ENCODE results near the gene SH2D7. TPM values are rescaled to one million over a fixed set of nuclear protein-coding genes. Genes with fewer than 3 reads are reported as not detected.

Gene SH2D7
- polyA plus RNA-seq (not detected in 3 replicates), polyA minus RNA-seq (not detected in 3 replicates)
- polyA plus RNA-seq (2011; ENCODE audit: low read depth): not detected
- not detected in 2 replicates for polyA plus RNA-seq (2011; cell fraction: cytosol; rRNA removed)
- not detected in 2 replicates for polyA plus RNA-seq (2011; cell fraction: nucleus; rRNA removed)
- 0.07 TPM in 2 replicates for polyA plus RNA-seq (2012; ENCODE audit: low replicate concordance)
- not detected for polyA minus RNA-seq (2011; cell fraction: cytosol; rRNA and poly(A)+ RNA removed)
- not detected in 2 replicates for polyA minus RNA-seq (2011; cell fraction: nucleus; rRNA and poly(A)+ RNA removed)

DNA sequence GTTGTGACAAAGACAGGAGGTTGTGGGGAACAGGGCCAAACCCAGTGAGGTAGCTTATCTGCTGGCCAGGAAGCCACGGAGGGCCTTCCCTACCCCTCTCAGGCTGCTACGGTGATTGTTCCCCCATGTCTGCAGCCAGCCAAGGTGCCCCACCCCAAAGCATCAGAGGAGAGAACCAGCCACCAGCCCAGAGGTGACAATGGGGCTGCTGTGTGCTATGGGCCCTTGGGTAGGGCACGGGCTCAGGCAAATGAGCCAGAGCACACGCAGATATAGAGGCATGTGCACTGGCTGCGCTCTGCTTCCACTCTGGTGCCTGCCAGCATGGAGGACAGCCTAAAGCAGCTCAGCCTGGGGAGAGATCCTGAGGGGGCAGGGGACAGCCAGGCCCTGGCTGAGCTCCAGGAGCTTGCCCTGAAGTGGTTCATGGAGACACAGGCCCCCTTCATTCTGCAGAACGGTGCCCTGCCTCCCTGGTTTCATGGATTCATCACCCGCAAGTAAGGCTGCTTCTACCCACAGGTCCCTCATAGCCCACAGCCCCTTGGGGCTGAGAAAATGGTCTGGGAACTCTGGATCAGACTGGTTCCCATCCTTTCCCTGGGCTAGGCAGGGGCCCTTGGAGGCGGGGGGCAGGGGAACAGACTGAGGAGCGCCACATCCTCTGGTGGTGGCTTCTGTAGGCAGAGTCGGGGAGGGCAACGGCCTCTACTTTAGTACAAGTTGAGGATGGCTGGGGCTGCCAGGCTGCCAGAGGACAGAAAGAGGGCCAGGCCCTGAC lies at the start of gene SH2D7:
Gene SH2D7 (plus strand): TSS at position 301 of the 781 bp plus-strand sequence. CDS start 24 bp downstream, at position 325.
- Histone ChIP-seq H3K4me2 (ENCODE audit: control insufficient read depth, extremely low read depth, insufficient read depth, low read depth, low read length) (no peak within 1 kb of the TSS), H3K9me3 (ENCODE audit: control insufficient read depth, low read depth, low read length) (no peaks in the 10 kb centered on the region), H3K9ac (ENCODE audit: control insufficient read depth, extremely low read depth, insufficient read depth, low read length) (no peak within 1 kb of the TSS), H3K9me1 (ENCODE audit: control insufficient read depth, extremely low read depth, insufficient read depth, low read length) (no peaks in the 10 kb centered on the region), H3K27me3 (ENCODE audit: control insufficient read depth, extremely low read depth, insufficient read depth, low read length) (peaks cover 2% of the 10 kb centered on the region), H3K4me1 (ENCODE audit: control insufficient read depth, extremely low read depth, insufficient read depth, low read length) (no peaks in the 10 kb centered on the region), H3K4me3 (ENCODE audit: control insufficient read depth in 2 of 3, extremely low read depth in 1 of 3, insufficient read depth in 2 of 3, low read depth in 1 of 3, low read length in 3 of 3) (no peak within 1 kb of the TSS), H4K20me1 (ENCODE audit: control insufficient read depth, extremely low read depth, insufficient read depth, low read length) (no peaks in the 10 kb centered on the region), H3K79me2 (ENCODE audit: control insufficient read depth, insufficient read depth, low read length) (no peaks in the 10 kb centered on the region), H3K27ac (ENCODE audit: control insufficient read depth, insufficient read depth, low read length) (no peak within 1 kb of the TSS), H3K36me3 (ENCODE audit: control insufficient read depth in 2 of 2, extremely low read depth in 1 of 2, insufficient read depth in 2 of 2, low read length in 2 of 2) (no peaks in the 10 kb centered on the region), H2AFZ (ENCODE audit: control insufficient read depth, low read length) (no peak within 1 kb of the TSS)
- no peak for TF ChIP-seq EZH2 (IDR thresholded peaks at IDR 0.05; ENCODE audit: low read length)
- TF ChIP-seq, protein P1, sequence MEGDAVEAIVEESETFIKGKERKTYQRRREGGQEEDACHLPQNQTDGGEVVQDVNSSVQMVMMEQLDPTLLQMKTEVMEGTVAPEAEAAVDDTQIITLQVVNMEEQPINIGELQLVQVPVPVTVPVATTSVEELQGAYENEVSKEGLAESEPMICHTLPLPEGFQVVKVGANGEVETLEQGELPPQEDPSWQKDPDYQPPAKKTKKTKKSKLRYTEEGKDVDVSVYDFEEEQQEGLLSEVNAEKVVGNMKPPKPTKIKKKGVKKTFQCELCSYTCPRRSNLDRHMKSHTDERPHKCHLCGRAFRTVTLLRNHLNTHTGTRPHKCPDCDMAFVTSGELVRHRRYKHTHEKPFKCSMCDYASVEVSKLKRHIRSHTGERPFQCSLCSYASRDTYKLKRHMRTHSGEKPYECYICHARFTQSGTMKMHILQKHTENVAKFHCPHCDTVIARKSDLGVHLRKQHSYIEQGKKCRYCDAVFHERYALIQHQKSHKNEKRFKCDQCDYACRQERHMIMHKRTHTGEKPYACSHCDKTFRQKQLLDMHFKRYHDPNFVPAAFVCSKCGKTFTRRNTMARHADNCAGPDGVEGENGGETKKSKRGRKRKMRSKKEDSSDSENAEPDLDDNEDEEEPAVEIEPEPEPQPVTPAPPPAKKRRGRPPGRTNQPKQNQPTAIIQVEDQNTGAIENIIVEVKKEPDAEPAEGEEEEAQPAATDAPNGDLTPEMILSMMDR (optimal IDR thresholded peaks at IDR 0.05 in 1 of 3, IDR thresholded peaks at IDR 0.05 in 1 of 3, conservative IDR thresholded peaks at IDR 0.05 in 1 of 3; ENCODE audit: extremely low read depth in 1 of 3, insufficient read depth in 2 of 3, low read length in 3 of 3): no peak
- FAIRE-seq: no peak
- dilution Hi-C loops (cut with MboI; ENCODE audit: extremely low pct_ligation_motif_present, low sequenced_read_pairs): no loop called here
- DNase-seq (ENCODE audit: low read depth, low spot score): no peak

DNA sequence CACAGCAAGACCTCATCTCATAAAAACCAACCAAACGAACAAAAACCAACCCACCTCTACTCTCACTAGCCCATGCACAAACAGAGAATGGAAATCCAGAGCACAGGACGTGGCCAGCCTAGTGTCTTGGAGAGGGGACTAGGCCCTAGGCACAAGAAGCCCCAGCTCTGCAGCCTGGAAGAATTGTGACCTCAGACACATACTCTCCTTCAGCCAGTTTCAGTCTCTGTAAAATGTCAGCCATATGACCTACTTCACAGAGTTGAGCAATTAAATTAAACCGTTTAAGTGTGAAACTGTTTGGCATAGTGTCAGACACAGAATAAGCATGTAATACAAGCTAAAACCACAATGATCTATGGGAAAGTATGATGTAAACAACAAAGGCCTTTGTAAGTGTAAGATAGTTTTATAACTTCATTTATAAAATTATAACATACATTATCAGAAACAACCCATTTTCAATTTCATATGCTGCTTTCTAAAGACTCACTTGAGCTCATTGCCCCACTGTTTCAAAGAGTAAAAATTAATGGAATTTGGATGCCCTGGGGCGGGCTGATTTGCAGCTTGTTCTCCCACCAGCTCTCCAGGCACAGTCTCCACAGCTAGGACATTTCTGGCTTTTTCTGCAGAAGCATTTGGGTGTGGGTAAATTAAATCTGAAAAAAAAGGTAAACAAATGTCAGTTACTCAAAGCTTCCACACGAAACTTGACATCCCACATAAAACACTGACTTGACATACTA lies 47.8 kb upstream of the SH2D7 start:
- Histone ChIP-seq H3K36me3 (ENCODE audit: control insufficient read depth in 2 of 2, extremely low read depth in 1 of 2, insufficient read depth in 2 of 2, low read length in 2 of 2) (peaks cover 8% of the 10 kb centered on the region in 2 experiments), H2AFZ (ENCODE audit: control insufficient read depth, low read length) (no peak overlapping the region), H3K4me1 (ENCODE audit: control insufficient read depth, extremely low read depth, insufficient read depth, low read length) (no peaks in the 10 kb centered on the region), H3K9me1 (ENCODE audit: control insufficient read depth, extremely low read depth, insufficient read depth, low read length) (peaks cover 2% of the 10 kb centered on the region), H3K4me3 (ENCODE audit: control insufficient read depth in 2 of 3, extremely low read depth in 1 of 3, insufficient read depth in 2 of 3, low read depth in 1 of 3, low read length in 3 of 3) (no peak overlapping the region), H3K27ac (ENCODE audit: control insufficient read depth, insufficient read depth, low read length) (no peak overlapping the region), H3K9ac (ENCODE audit: control insufficient read depth, extremely low read depth, insufficient read depth, low read length) (no peak overlapping the region), H3K9me3 (ENCODE audit: control insufficient read depth, low read depth, low read length) (no peaks in the 10 kb centered on the region), H4K20me1 (ENCODE audit: control insufficient read depth, extremely low read depth, insufficient read depth, low read length) (no peaks in the 10 kb centered on the region), H3K79me2 (ENCODE audit: control insufficient read depth, insufficient read depth, low read length) (no peaks in the 10 kb centered on the region), H3K4me2 (ENCODE audit: control insufficient read depth, extremely low read depth, insufficient read depth, low read depth, low read length) (no peak overlapping the region), H3K27me3 (ENCODE audit: control insufficient read depth, extremely low read depth, insufficient read depth, low read length) (no peaks in the 10 kb centered on the region)
- dilution Hi-C loops (cut with MboI; ENCODE audit: extremely low pct_ligation_motif_present, low sequenced_read_pairs): no loop called here
- no peak for TF ChIP-seq EZH2 (IDR thresholded peaks at IDR 0.05; ENCODE audit: low read length)
- TF ChIP-seq, protein P1 (optimal IDR thresholded peaks at IDR 0.05 in 1 of 3, IDR thresholded peaks at IDR 0.05 in 1 of 3, conservative IDR thresholded peaks at IDR 0.05 in 1 of 3; ENCODE audit: extremely low read depth in 1 of 3, insufficient read depth in 2 of 3, low read length in 3 of 3): no peak
- no peak for FAIRE-seq
- DNase-seq (ENCODE audit: low read depth, low spot score): no peak

Data from keratinocyte (primary cell).